Astrocyte of the cerebellum (primary cell): Measurements from ENCODE around the gene RASSF8.

ENCODE experiments used
- DNase-seq: peaks from one replicate; pipeline ENCODE4 v3.0.0-alpha.2; 2011; ENCODE audit warnings: low read depth
- H3K4me3 ChIP-seq: 2 replicates; pipeline ENCODE4 v1.5.1; 2011; ENCODE audit warnings: mild to moderate bottlenecking, low read depth, low read length, moderate library complexity
- in situ Hi-C: cut with HindIII; loops from 2 replicates; pipeline ENCODE4 v1.10.0; 2017; ENCODE audit warnings: low sequenced_read_pairs
- TF ChIP-seq, protein P1 (sequence below): IDR thresholded peaks from 2 replicates; pipeline ENCODE4 v1.5.1; 2012; ENCODE audit warnings: low read length, low read depth, moderate library complexity, mild to moderate bottlenecking; ENCODE audit errors: missing control alignments

The RASSF8 gene

GRCh38 chr12:25993901-25994651 is 35.6 kb downstream of the RASSF8 start:
- DNase-seq = peak; percentile 99
- TF ChIP-seq, protein P1, sequence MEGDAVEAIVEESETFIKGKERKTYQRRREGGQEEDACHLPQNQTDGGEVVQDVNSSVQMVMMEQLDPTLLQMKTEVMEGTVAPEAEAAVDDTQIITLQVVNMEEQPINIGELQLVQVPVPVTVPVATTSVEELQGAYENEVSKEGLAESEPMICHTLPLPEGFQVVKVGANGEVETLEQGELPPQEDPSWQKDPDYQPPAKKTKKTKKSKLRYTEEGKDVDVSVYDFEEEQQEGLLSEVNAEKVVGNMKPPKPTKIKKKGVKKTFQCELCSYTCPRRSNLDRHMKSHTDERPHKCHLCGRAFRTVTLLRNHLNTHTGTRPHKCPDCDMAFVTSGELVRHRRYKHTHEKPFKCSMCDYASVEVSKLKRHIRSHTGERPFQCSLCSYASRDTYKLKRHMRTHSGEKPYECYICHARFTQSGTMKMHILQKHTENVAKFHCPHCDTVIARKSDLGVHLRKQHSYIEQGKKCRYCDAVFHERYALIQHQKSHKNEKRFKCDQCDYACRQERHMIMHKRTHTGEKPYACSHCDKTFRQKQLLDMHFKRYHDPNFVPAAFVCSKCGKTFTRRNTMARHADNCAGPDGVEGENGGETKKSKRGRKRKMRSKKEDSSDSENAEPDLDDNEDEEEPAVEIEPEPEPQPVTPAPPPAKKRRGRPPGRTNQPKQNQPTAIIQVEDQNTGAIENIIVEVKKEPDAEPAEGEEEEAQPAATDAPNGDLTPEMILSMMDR = no peak
- in situ Hi-C loops = no loop called here
- H3K4me3 ChIP-seq = no peak overlapping the region

DNA sequence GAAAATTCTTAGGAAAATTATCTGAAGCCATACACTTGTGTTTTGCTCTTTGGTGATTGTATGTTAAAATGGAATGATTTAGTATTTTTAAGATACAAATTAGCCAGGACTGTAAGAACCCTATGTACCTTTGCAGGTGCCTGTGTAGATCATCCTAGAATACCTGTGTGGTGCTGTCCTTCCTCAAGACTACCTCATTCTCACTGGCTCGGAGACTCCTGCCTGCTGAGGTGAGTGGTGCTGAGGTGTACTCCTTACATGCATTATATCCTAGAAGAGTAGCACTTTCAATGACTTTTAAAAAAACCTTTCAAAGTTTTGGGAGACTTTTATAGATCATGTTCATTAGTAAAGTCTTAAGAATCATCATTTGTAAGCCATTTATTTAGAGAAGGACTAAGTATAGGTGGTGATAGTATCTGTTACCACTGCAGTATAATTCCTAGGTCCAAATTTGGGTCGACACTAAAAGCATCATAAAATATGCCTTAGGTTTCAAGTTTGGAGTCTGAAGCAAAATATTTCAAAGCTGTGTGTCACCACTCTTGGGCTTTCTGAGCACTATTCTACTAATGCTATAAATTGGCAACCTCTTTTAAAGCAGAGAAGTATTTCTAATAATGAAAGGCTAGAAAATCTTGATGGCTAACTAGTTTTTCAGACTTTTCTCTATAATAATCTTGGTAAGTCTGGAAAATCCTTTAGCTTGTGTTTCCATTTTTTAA is 36.6 kb downstream of the RASSF8 start:
- in situ Hi-C loops = no loop called here
- H3K4me3 ChIP-seq = no peak overlapping the region
- TF ChIP-seq, protein P1 = no peak
- no peak for DNase-seq

DNA sequence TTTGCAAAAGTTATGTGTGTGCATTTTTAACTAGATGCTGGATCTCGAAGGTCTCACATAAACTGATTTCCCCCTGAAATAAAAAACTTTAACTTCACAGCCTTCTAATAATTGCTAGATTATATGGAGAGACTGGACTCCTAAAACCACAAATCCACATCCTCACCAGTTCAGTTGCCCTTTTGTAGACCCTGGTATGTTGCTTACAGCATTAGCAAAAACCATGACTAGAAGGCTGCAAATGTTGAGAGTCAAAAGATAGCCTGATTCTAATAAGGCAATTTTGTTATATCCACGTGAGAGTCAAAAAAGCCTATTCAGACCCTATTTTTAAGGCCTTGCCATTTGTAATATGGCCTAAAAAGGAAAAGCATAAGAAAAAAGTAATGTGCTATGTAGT is 37.4 kb downstream of the RASSF8 start:
- in situ Hi-C loops = no loop called here
- DNase-seq = no peak
- TF ChIP-seq, protein P1 = no peak
- no peak overlapping the region for H3K4me3 ChIP-seq

- no peak for DNase-seq
- no peak overlapping the region for H3K4me3 ChIP-seq
- TF ChIP-seq, protein P1 = no peak
- in situ Hi-C loops = no loop called here
These were observed 38.2 kb downstream of the RASSF8 start for GRCh38 chr12:25996677-25997076.

DNA sequence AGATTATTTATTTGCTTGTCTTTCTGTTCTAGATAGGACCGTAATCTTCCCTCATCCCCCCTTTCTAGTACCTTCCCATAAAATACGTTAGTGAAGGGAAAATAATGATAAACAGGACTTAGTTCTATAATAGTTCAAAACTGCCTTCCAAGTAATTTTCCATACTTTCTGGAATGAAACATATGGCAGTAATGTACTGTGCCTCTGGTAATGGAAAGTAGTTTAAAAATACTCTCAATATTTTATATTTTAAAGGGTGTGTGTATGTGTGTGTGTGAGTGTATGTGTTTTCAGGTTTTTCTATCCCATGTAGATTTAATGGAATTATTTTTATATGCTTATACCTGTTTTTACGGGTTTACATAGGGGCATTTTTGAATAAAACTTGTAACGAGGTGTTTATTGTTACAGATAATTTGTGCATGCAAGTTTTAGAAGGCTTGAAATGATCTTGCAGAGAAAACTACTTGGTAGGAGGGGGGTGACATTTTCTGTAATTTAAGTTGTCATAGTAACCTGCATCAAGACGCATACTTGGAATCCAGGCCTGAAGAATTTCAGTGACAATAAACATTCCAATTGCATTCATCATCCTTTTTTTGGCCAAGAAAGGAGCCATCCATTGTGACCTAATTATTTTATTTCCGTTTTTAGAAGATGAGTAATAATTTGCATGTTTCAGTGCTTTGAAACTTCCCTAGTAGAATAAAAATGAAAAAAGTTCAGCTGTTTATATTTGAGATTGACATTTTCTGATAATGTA is 38.9 kb downstream of the RASSF8 start:
- TF ChIP-seq, protein P1 = no peak
- H3K4me3 ChIP-seq = no peak overlapping the region
- DNase-seq = peak; percentile 95
- in situ Hi-C loops = no loop called here

DNA sequence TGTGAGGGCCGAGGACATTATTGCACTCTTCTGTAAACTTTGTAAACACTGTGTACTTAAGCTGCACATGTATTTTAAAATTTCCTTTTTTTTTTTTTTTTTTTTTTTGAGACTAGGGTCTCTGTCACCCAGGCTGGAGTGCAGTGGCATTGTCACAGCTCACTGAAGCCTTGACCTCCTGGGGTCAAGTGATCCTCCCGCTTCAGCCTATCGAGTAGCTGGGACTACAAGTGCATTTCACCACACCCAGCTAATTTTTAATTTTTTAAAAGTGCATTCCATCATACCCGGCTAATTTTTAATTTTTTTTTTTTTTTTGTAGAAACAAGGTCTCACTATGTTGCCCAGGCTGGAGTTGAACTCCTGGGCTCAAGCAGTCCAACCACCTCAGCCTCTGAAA is 42.4 kb downstream of the RASSF8 start:
- in situ Hi-C loops = no loop called here
- no peak for DNase-seq
- TF ChIP-seq, protein P1 = no peak
- H3K4me3 ChIP-seq = no peak overlapping the region
